Esophagus muscularis mucosa (tissue), 4 donors: Measurements from ENCODE around the gene SLC30A10. TPM values are rescaled to one million over a fixed set of nuclear protein-coding genes. Genes with fewer than 3 reads are reported as not detected.

Experiments
- DNase-seq: peaks from one replicate; pipeline ENCODE4 v3.0.0-alpha.2; 2017; ENCODE audit errors: extremely low spot score
- H3K27ac ChIP-seq, 4 donors: fragments of 200-600 bp; sonication (generic); replicated peaks in 1 of 4; 1 replicate in 3 of 4; 2 replicates in 1 of 4; pipeline ENCODE4 v1.5.1; 2016 to 2019; ENCODE audit warnings: mild to moderate bottlenecking in 1 of 4
- H3K27me3 ChIP-seq, 4 donors: fragments of 200-600 bp; sonication (generic); one replicate each; pipeline versions ENCODE4 v1.5.1 to v1.6.0; 2016 to 2019
- H3K36me3 ChIP-seq, 4 donors: fragments of 200-600 bp; sonication (generic); one replicate each; pipeline ENCODE4 v1.5.1; 2016 to 2019
- H3K4me1 ChIP-seq, 4 donors: fragments of 200-600 bp; sonication (generic); one replicate each; pipeline ENCODE4 v1.5.1; 2016 to 2019
- H3K4me3 ChIP-seq, 4 donors: fragments of 200-600 bp; sonication (generic); 1 replicate in 2 of 4; 2 replicates in 2 of 4; pipeline ENCODE4 v1.5.1; 2016 to 2019; ENCODE audit warnings: mild to moderate bottlenecking in 4 of 4, moderate library complexity in 1 of 4
- H3K9me3 ChIP-seq, 4 donors: fragments of 200-600 bp; sonication (generic); 1 replicate in 3 of 4; 2 replicates in 1 of 4; pipeline ENCODE4 v1.5.1; 2016 to 2019
- EP300 ChIP-seq: sonication (generic); formaldehyde crosslinking; IDR thresholded peaks from one replicate; pipeline ENCODE4 v1.6.1; 2017; ENCODE audit warnings: antibody characterized with exemption
- POLR2A ChIP-seq: fragments of 450-650 bp; IDR thresholded peaks from one replicate; pipeline ENCODE4 v1.6.1; 2017; ENCODE audit warnings: antibody characterized with exemption, moderate library complexity, mild to moderate bottlenecking, low read depth
- POLR2AphosphoS5 ChIP-seq, 2 donors: sonication (generic); formaldehyde crosslinking; IDR thresholded peaks; one replicate each; pipeline ENCODE4 v1.6.1; 2017; ENCODE audit warnings: antibody characterized with exemption in 2 of 2
- WGBS: methylation state at CpG from one replicate; pipeline ENCODE4 v1.1.5; 2018; 5-methylcytosine and 5-hydroxymethylcytosine counted together
- intact Hi-C: fragments of 100-400 bp; cut with DNase I; formaldehyde crosslinking; loops from one replicate; pipeline ENCODE4 v1.15.1; 2023
- total RNA-seq, 4 donors: library from RNA; depleted of rRNA; stranded (reverse); fragments of >200 nt; gene quantifications; one replicate each; pipeline versions ENCODE4 v1.1.0 to v1.2.1, GENCODE V29; 2016
- TF ChIP-seq, protein P1 (sequence below), 3 experiments: fragments of 200-600 bp in 2 of 3; fragments of 450-650 bp in 1 of 3; sonication (generic) in 2 of 3; IDR thresholded peaks; one replicate each; pipeline ENCODE4 v1.5.1; 2017 to 2019; ENCODE audit warnings: antibody characterized with exemption in 3 of 3, mild to moderate bottlenecking in 2 of 3, moderate library complexity in 1 of 3

SLC30A10 gene
- total RNA-seq, 4 donors from 2014 or later: not detected

GRCh38 chr1:219885680-219886079, 42.7 kb downstream of the SLC30A10 start:
- H3K27me3 ChIP-seq: peaks cover 0 to 6% (median 2%) of the 10 kb centered on the region in 4 donors
- H3K4me1 ChIP-seq: no peaks in the 10 kb centered on the region
- H3K27ac ChIP-seq: no peak overlapping the region
- 86% methylated on average over 2 of the region's 2 CpGs for WGBS
- no peaks in the 10 kb centered on the region for H3K36me3 ChIP-seq
- H3K9me3 ChIP-seq: no peaks in the 10 kb centered on the region
- TF ChIP-seq POLR2AphosphoS5 (IDR thresholded peaks at IDR 0.05) (no peak), EP300 (no peak)
- TF ChIP-seq, protein P1, sequence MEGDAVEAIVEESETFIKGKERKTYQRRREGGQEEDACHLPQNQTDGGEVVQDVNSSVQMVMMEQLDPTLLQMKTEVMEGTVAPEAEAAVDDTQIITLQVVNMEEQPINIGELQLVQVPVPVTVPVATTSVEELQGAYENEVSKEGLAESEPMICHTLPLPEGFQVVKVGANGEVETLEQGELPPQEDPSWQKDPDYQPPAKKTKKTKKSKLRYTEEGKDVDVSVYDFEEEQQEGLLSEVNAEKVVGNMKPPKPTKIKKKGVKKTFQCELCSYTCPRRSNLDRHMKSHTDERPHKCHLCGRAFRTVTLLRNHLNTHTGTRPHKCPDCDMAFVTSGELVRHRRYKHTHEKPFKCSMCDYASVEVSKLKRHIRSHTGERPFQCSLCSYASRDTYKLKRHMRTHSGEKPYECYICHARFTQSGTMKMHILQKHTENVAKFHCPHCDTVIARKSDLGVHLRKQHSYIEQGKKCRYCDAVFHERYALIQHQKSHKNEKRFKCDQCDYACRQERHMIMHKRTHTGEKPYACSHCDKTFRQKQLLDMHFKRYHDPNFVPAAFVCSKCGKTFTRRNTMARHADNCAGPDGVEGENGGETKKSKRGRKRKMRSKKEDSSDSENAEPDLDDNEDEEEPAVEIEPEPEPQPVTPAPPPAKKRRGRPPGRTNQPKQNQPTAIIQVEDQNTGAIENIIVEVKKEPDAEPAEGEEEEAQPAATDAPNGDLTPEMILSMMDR (IDR thresholded peaks at IDR 0.05): no peak
- H3K4me3 ChIP-seq: no peak overlapping the region
- no peak for DNase-seq
- intact Hi-C loops: no loop called here

GRCh38 chr1:219883400-219884332, 44.7 kb downstream of the SLC30A10 start:
- Histone ChIP-seq H3K4me3 (no peak overlapping the region), H3K9me3 (no peaks in the 10 kb centered on the region), H3K36me3 (no peaks in the 10 kb centered on the region), H3K27ac (no peak overlapping the region), H3K27me3 (peaks cover 0 to 6% (median 2%) of the 10 kb centered on the region in 4 donors), H3K4me1 (no peaks in the 10 kb centered on the region)
- 58% methylated on average over 5 of the region's 5 CpGs for WGBS
- intact Hi-C loops: no loop called here
- TF ChIP-seq EP300 (no peak), POLR2A (no peak)
- TF ChIP-seq, protein P1 (IDR thresholded peaks at IDR 0.05): no peak
- DNase-seq: no peak

DNA sequence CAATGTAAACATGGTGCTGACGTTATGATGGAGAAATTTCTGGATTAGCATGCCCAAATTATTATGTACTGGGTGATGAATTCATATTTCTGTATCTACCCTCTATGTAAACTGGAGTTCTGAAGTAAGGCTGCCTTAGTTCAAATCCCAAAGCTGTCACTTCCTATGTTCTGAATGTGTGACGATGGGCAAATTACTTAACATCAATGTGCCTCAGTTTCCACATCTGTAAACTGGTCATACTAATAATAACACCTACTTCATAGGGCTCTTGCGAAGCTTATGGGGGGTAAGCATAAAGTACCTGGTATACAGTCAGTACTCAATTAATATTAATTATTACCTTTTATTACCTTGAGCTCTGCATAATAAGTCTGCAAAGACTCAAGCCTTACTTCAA, 45.6 kb downstream of the SLC30A10 start:
- no peaks in the 10 kb centered on the region for H3K36me3 ChIP-seq
- H3K9me3 ChIP-seq: no peaks in the 10 kb centered on the region
- no peak for DNase-seq
- H3K4me3 ChIP-seq: no peak overlapping the region
- 79% methylated on average over 3 of the region's 3 CpGs for WGBS
- H3K27ac ChIP-seq: no peak overlapping the region
- intact Hi-C loops: no loop called here
- TF ChIP-seq POLR2AphosphoS5 (IDR thresholded peaks at IDR 0.05): no peak
- no peak for TF ChIP-seq EP300
- no peak for TF ChIP-seq POLR2A
- TF ChIP-seq, protein P1 (IDR thresholded peaks at IDR 0.05): no peak
- H3K4me1 ChIP-seq: no peaks in the 10 kb centered on the region
- peaks cover 0 to 6% (median 2%) of the 10 kb centered on the region in 4 donors for H3K27me3 ChIP-seq

GRCh38 chr1:219882096-219882495, 46.3 kb downstream of the SLC30A10 start:
- H3K9me3 ChIP-seq: no peaks in the 10 kb centered on the region
- no peak for DNase-seq
- WGBS: 65% methylated on average over 3 of the region's 3 CpGs
- H3K27me3 ChIP-seq: peaks cover 0 to 6% (median 2%) of the 10 kb centered on the region in 4 donors
- H3K36me3 ChIP-seq: no peaks in the 10 kb centered on the region
- H3K27ac ChIP-seq: no peak overlapping the region
- intact Hi-C loops: no loop called here
- no peak overlapping the region for H3K4me3 ChIP-seq
- no peak for TF ChIP-seq POLR2AphosphoS5 (IDR thresholded peaks at IDR 0.05)
- no peaks in the 10 kb centered on the region for H3K4me1 ChIP-seq

GRCh38 chr1:219880765-219881457, 47.4 kb downstream of the SLC30A10 start:
- Histone ChIP-seq H3K4me1 (no peaks in the 10 kb centered on the region), H3K4me3 (no peak overlapping the region), H3K27ac (no peak overlapping the region), H3K36me3 (no peaks in the 10 kb centered on the region), H3K27me3 (peaks cover 0 to 7% (median 3%) of the 10 kb centered on the region in 4 donors), H3K9me3 (no peaks in the 10 kb centered on the region)
- DNase-seq: no peak
- no peak for TF ChIP-seq POLR2A
- TF ChIP-seq EP300: no peak
- TF ChIP-seq POLR2AphosphoS5 (IDR thresholded peaks at IDR 0.05): no peak
- TF ChIP-seq, protein P1 (IDR thresholded peaks at IDR 0.05): no peak
- intact Hi-C loops: no loop called here
